C4-2B (cell line): ENCODE data around the gene SCLY.

ENCODE experiments used
- CTCF ChIP-seq: fragments of 450-650 bp; conservative IDR thresholded peaks from 2 replicates; pipeline ENCODE4 v1.5.1; 2017; ENCODE audit warnings: mild to moderate bottlenecking
- ZFX ChIP-seq: fragments of 450-650 bp; IDR thresholded peaks from 2 replicates; pipeline ENCODE4 v1.6.1; 2017

- TF ChIP-seq CTCF: no peak
- no peak for TF ChIP-seq ZFX
These were observed 29.1 kb upstream of the SCLY start for GRCh38 chr2:238031751-238032150.
